Lower lobe of right lung (tissue), 2 donors: ENCODE measurements around the gene NAA20. TPM values are rescaled to one million over a fixed set of nuclear protein-coding genes. Genes with fewer than 3 reads are reported as not detected.

Source experiments
- ATAC-seq, 2 donors: fragments of 200-7000 bp; cut with Tn5 transposase; one replicate each; pipeline ENCODE4 v1.9.1; 2020 to 2022; ENCODE audit warnings: mild to moderate bottlenecking in 2 of 2, moderate library complexity in 2 of 2
- DNase-seq: peaks from one replicate; pipeline ENCODE4 v3.0.0-alpha.2; 2020
- H3K27ac ChIP-seq: fragments of 200-600 bp; one replicate; pipeline ENCODE4 v1.8.0; 2022
- H3K27me3 ChIP-seq: fragments of 200-600 bp; one replicate; pipeline ENCODE4 v1.8.0; 2022; ENCODE audit warnings: low read depth
- H3K36me3 ChIP-seq: fragments of 200-600 bp; one replicate; pipeline ENCODE4 v1.8.0; 2022; ENCODE audit warnings: mild to moderate bottlenecking
- H3K4me1 ChIP-seq: fragments of 200-600 bp; one replicate; pipeline ENCODE4 v1.8.0; 2022
- H3K4me3 ChIP-seq: fragments of 200-600 bp; one replicate; pipeline ENCODE4 v1.8.0; 2022; ENCODE audit warnings: mild to moderate bottlenecking
- H3K9me3 ChIP-seq: fragments of 200-600 bp; one replicate; pipeline ENCODE4 v1.8.0; 2022
- intact Hi-C: fragments of 100-400 bp; cut with DNase I; formaldehyde crosslinking; loops from one replicate; pipeline ENCODE4 v1.11.0; 2022
- total RNA-seq: library from RNA; stranded (reverse); fragmentation: NEBNext Ultra II Directional; extraction: Animal tissue kit (Norgen Biotek cat#: 25700); gene quantifications from one replicate; pipeline ENCODE4 v1.2.1, GENCODE V29; 2021
- TF ChIP-seq, protein P1 (sequence below): fragments of 200-600 bp; IDR thresholded peaks from one replicate; pipeline ENCODE4 v1.8.0; 2022; ENCODE audit warnings: antibody characterized with exemption, mild to moderate bottlenecking
- donor health status: DM: no; HTN: yes; CAD: no; lungs with severe emphysema.

The NAA20 gene
- total RNA-seq, 1 donor from 2014 or later: 69.8 TPM

DNA sequence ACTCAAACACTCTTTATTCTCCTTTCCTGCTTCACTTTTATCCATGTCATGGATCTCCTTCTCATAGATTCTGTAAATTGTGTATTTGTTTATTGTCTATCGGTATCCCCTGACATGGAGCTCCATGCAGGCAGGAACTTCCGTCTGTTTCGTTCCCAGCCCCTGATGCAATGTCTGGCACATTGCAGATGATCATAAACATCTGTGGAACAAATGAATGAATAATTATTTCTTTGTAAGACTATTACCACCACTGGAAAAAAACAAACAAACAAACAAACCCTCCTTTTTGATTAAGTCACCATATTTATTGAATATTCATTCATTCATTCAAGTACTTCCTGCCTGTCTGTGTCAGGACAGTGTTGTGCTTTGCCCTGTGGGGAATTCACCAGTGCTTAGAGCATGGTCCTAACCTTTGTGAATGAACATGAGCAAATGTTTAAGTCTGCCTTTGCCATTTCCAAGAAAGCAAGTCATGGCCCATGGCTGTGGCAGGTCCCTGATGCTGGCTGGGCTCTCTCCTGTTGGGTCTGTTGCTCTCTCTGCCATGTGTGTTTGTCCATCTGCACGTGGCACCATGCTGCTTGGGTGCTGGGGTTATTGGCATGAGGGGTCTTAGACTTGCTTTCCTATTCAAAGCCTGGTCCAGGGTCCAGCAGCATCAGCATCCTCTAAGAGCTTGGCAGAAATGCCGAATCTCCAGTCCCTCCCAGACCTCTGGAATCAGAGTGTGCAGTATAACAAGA lies 47.5 kb upstream of the NAA20 start:
- H3K9me3 ChIP-seq: no peaks in the 10 kb centered on the region
- intact Hi-C loops: loop anchor here (10.0 kb wide), 1 partner anchor 185 kb away; no protein-coding TSS in a partner anchor
- no peak overlapping the region for H3K4me3 ChIP-seq
- DNase-seq (no peak), ATAC-seq (no peak)
- no peaks in the 10 kb centered on the region for H3K27me3 ChIP-seq
- H3K36me3 ChIP-seq: peaks cover 82% of the 10 kb centered on the region
- TF ChIP-seq, protein P1, sequence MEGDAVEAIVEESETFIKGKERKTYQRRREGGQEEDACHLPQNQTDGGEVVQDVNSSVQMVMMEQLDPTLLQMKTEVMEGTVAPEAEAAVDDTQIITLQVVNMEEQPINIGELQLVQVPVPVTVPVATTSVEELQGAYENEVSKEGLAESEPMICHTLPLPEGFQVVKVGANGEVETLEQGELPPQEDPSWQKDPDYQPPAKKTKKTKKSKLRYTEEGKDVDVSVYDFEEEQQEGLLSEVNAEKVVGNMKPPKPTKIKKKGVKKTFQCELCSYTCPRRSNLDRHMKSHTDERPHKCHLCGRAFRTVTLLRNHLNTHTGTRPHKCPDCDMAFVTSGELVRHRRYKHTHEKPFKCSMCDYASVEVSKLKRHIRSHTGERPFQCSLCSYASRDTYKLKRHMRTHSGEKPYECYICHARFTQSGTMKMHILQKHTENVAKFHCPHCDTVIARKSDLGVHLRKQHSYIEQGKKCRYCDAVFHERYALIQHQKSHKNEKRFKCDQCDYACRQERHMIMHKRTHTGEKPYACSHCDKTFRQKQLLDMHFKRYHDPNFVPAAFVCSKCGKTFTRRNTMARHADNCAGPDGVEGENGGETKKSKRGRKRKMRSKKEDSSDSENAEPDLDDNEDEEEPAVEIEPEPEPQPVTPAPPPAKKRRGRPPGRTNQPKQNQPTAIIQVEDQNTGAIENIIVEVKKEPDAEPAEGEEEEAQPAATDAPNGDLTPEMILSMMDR: no peak
- H3K4me1 ChIP-seq: peaks cover 56% of the 10 kb centered on the region
- peak overlapping the region; percentile 7 for H3K27ac ChIP-seq

DNA sequence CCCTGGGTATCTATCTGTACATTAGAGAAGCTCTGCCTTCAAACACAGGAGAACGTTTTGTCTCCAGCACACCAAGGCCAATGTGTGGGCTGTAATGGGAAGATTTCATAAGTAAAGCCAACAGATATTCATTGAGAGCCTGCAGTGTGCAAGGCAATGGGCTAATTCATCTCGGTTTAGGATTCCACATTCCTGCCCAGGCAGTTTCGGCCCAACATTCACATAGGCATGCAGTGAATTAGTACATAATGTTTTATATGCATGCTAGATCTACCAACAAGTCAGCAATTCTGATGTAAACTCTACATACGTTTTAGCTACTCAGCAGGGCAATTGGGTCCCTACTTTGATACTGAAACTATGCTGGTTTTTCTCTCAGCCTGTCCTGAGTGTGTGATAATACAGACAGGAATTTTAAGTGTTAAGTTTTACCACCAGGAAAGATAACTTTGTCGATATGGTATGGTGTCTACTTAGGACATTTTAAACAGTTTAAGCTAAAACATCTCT lies 46.9 kb upstream of the NAA20 start:
- DNase-seq (no peak), ATAC-seq (no peak)
- H3K4me3 ChIP-seq: no peak overlapping the region
- intact Hi-C loops: loop anchor here (10.0 kb wide), 1 partner anchor 186 kb away; no protein-coding TSS in a partner anchor
- no peaks in the 10 kb centered on the region for H3K9me3 ChIP-seq
- H3K27me3 ChIP-seq: no peaks in the 10 kb centered on the region
- TF ChIP-seq, protein P1: no peak
- H3K36me3 ChIP-seq: peaks cover 76% of the 10 kb centered on the region
- H3K27ac ChIP-seq: peak overlapping the region; percentile 7
- peaks cover 55% of the 10 kb centered on the region for H3K4me1 ChIP-seq

GRCh38 chr20:19971116-19971515 lies 46.0 kb upstream of the NAA20 start:
- TF ChIP-seq, protein P1: no peak
- no peak overlapping the region for H3K4me3 ChIP-seq
- no peaks in the 10 kb centered on the region for H3K9me3 ChIP-seq
- peaks cover 61% of the 10 kb centered on the region for H3K4me1 ChIP-seq
- H3K36me3 ChIP-seq: peaks cover 69% of the 10 kb centered on the region
- no peak for ATAC-seq
- DNase-seq: no peak
- no peaks in the 10 kb centered on the region for H3K27me3 ChIP-seq
- peak overlapping the region; percentile 25 for H3K27ac ChIP-seq
- intact Hi-C loops: loop anchor here (10.0 kb wide), 1 partner anchor 186 kb away; no protein-coding TSS in a partner anchor

DNA sequence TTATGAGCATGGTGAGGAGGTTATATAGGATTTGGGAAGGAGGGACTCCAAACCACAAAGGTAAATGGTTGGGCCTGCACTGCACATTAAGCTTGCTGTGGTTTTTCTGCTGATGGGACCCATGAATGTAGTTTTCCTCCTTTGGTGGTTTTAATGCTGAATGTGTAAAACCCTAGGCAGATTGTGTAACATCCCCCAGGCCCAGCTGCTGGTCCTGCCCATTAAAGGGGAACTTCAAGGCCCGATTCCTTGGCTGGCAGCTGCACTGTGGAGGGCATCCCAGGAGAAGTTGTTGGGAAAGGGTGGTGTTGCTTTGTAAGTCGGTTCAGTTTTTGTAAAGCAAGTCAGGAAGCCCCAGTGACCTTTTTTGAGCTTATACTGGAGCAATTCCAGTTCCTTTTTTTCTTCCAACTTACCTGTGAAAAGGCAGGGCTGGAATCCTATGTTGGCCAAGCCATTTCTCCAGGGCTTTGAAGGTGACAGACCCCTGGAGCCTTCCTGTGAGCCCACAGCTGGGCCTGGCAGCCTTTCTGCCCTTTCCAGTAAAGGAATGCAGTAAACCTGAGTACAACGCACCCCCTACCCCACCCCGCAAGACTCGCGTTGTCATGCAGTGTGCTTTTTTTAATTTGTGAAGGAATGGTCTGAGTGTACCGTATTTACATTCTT lies 43.1 kb upstream of the NAA20 start:
- H3K4me1 ChIP-seq: peaks cover 90% of the 10 kb centered on the region
- peak overlapping the region; percentile 89 for H3K27ac ChIP-seq
- no peaks in the 10 kb centered on the region for H3K27me3 ChIP-seq
- H3K9me3 ChIP-seq: no peaks in the 10 kb centered on the region
- ATAC-seq (peak; percentile 25 to 53), DNase-seq (peak; percentile 71)
- intact Hi-C loops: loop anchor here (10.0 kb wide), 1 partner anchor 189 kb away; no protein-coding TSS in a partner anchor
- H3K36me3 ChIP-seq: peaks cover 46% of the 10 kb centered on the region
- H3K4me3 ChIP-seq: peak overlapping the region; percentile 66
- TF ChIP-seq, protein P1: no peak

DNA sequence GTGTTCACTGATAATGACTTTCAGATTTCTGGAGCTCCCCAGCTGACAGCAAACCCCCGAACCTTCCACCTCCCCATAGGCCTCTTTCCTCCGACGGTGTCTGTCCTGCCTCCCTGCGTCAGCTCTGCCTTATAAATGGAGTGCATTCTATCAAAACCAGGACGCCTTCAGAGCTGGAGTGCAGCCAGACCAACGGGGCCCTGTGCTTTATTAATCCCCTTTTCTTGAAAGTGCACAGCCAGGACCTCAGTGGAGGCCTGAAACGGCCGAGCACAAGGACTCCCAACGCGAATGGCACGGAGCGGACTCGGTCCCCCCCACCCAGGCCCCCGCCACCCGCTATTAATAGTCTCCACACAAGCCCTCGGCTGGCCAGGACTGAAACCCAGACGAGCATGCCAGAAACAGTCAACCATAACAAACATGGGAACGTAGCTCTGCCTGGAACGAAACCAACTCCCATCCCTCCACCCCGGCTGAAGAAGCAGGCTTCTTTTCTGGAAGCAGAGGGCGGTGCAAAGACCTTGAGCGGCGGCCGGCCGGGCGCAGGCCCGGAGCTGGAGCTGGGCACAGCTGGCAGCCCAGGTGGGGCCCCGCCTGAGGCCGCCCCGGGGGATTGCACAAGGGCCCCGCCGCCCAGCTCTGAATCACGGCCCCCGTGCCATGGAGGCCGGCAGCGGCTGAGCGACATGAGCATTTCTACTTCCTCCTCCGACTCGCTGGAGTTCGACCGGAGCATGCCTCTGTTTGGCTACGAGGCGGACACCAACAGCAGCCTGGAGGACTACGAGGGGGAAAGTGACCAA lies 42.3 kb upstream of the NAA20 start:
- intact Hi-C loops: loop anchor here (10.0 kb wide), 1 partner anchor 190 kb away; no protein-coding TSS in a partner anchor
- H3K27me3 ChIP-seq: no peaks in the 10 kb centered on the region
- DNase-seq: peak; percentile 91
- H3K27ac ChIP-seq: peak overlapping the region; percentile 89
- peak overlapping the region; percentile 66 for H3K4me3 ChIP-seq
- TF ChIP-seq, protein P1: no peak
- ATAC-seq: peak; percentile 87 to 92
- peaks cover 42% of the 10 kb centered on the region for H3K36me3 ChIP-seq
- H3K4me1 ChIP-seq: peaks cover 94% of the 10 kb centered on the region
- H3K9me3 ChIP-seq: no peaks in the 10 kb centered on the region
